ENCODE results near the gene HOXA2. TPM values are rescaled to one million over a fixed set of nuclear protein-coding genes. Genes with fewer than 3 reads are reported as not detected.

Gene HOXA2
- total and polyA plus RNA-seq, 7 donors = 0.17 to 1.1 (median 0.42) TPM

- intact Hi-C loops (cut with DNase I) = no loop called here
Observed at GRCh38 chr7:27129729-27130539, 27.5 kb upstream of the HOXA2 start.

GRCh38 chr7:27128776-27129728 lies 26.6 kb upstream of the HOXA2 start:
- Histone ChIP-seq H3K9me3 (no peaks in the 10 kb centered on the region), H3K36me3 (ENCODE audit: insufficient read depth in 1 of 2, low read depth in 1 of 2) (peaks cover 0 to 5% of the 10 kb centered on the region in 2 donors), H3K4me1 (peaks cover 68% of the 10 kb centered on the region), H3K27me3 (ENCODE audit: insufficient read depth in 3 of 3, low read length in 2 of 3) (no peaks in the 10 kb centered on the region), H3K27ac (peak overlapping the region; percentile 94), H3K4me3 (peak overlapping the region; percentile 92)
- intact Hi-C loops (cut with DNase I) = no loop called here
- WGBS, 3 donors = 29 to 55% (median 34%) methylated on average over 28 of the region's 28 CpGs
- TF ChIP-seq CTCF (IDR thresholded peaks at IDR 0.05) = no peak
- DNase-seq (peak in 1 of 2 donors; percentile 52), ATAC-seq (no peak)

More at GRCh38 chr7:27129729-27130539, 27.5 kb upstream of the HOXA2 start:
- ATAC-seq (peak; percentile 38 to 72 (median 66)), DNase-seq (peak; percentile 59 to 82)
- TF ChIP-seq CTCF (IDR thresholded peaks at IDR 0.05) = peak; percentile 42
- Histone ChIP-seq H3K27ac (peak overlapping the region; percentile 94), H3K4me3 (peak overlapping the region; percentile 92), H3K27me3 (ENCODE audit: insufficient read depth in 3 of 3, low read length in 2 of 3) (no peaks in the 10 kb centered on the region), H3K36me3 (ENCODE audit: insufficient read depth in 1 of 2, low read depth in 1 of 2) (peaks cover 0 to 3% of the 10 kb centered on the region in 2 donors), H3K9me3 (no peaks in the 10 kb centered on the region), H3K4me1 (peaks cover 76% of the 10 kb centered on the region)
- 5 to 8% (median 6%) methylated on average over 47 to 72 of the region's 72 CpGs for WGBS, 3 donors

- Histone ChIP-seq H3K4me3 (no peak overlapping the region), H3K4me1 (peaks cover 57% of the 10 kb centered on the region), H3K36me3 (ENCODE audit: insufficient read depth in 1 of 2, low read depth in 1 of 2) (peaks cover 0 to 5% of the 10 kb centered on the region in 2 donors), H3K27me3 (ENCODE audit: insufficient read depth in 3 of 3, low read length in 2 of 3) (no peaks in the 10 kb centered on the region), H3K27ac (peak overlapping the region; percentile 94), H3K9me3 (no peaks in the 10 kb centered on the region)
- intact Hi-C loops (cut with DNase I) = no loop called here
- DNase-seq = no peak
- peak in 3 of 4 donors; percentile 59 to 63 (median 60) for ATAC-seq
- TF ChIP-seq CTCF (IDR thresholded peaks at IDR 0.05) = no peak
- WGBS, 3 donors = 13 to 15% (median 13%) methylated on average over 2 of the region's 2 CpGs
Observed at GRCh38 chr7:27128034-27128433, 25.6 kb upstream of the HOXA2 start.

GRCh38 chr7:27126596-27127327 lies 24.3 kb upstream of the HOXA2 start:
- peaks cover 0 to 12% of the 10 kb centered on the region in 2 donors for H3K36me3 ChIP-seq (ENCODE audit: insufficient read depth in 1 of 2, low read depth in 1 of 2)
- ATAC-seq (no peak), DNase-seq (no peak)
- no peak overlapping the region for H3K4me3 ChIP-seq
- H3K4me1 ChIP-seq = peaks cover 52% of the 10 kb centered on the region
- no peak overlapping the region for H3K27ac ChIP-seq
- H3K27me3 ChIP-seq (ENCODE audit: insufficient read depth in 3 of 3, low read length in 2 of 3) = no peaks in the 10 kb centered on the region
- H3K9me3 ChIP-seq = no peaks in the 10 kb centered on the region
- 40 to 49% (median 41%) methylated on average over 3 of the region's 3 CpGs for WGBS, 3 donors
- intact Hi-C loops (cut with DNase I) = no loop called here
- no peak for TF ChIP-seq CTCF (IDR thresholded peaks at IDR 0.05)

All from psoas muscle (tissue), 8 donors.